K562 (cell line): ENCODE results near the gene METTL25B. TPM values are rescaled to one million over a fixed set of nuclear protein-coding genes. Genes with fewer than 3 reads are reported as not detected.

Experiments used
- AFF1 ChIP-seq, 2 experiments: fragments of 450-650 bp; IDR thresholded peaks; 2 replicates each; pipeline ENCODE4 v1.6.1; 2018; ENCODE audit warnings: mild to moderate bottlenecking in 2 of 2, low read depth in 1 of 2; ENCODE audit not compliant: partially characterized antibody in 2 of 2
- ARID1B ChIP-seq: fragments of 450-650 bp; IDR thresholded peaks from 2 replicates; pipeline ENCODE4 v1.6.1; 2016; ENCODE audit warnings: antibody characterized with exemption, mild to moderate bottlenecking, inconsistent platforms
- ATF1 ChIP-seq, 2 experiments: fragments of 450-650 bp in 1 of 2; IDR thresholded peaks; 2 replicates each; pipeline ENCODE4 v1.6.1; 2016; ENCODE audit warnings: missing compliant biosample characterization in 1 of 2, missing genetic modification characterization in 1 of 2
- DLX4 ChIP-seq: fragments of 250-450 bp; sonication (Bioruptor Pico); IDR thresholded peaks from 2 replicates; pipeline ENCODE4 v1.6.1; 2021; ENCODE audit warnings: mild to moderate bottlenecking
- ETS2 ChIP-seq: IDR thresholded peaks from 2 replicates; pipeline ENCODE4 v1.6.1; 2016; ENCODE audit warnings: borderline replicate concordance, missing genetic modification characterization, mild to moderate bottlenecking, moderate library complexity, missing compliant biosample characterization; ENCODE audit not compliant: poor library complexity, severe bottlenecking
- HDAC6 ChIP-seq: IDR thresholded peaks from 2 replicates; pipeline ENCODE4 v1.6.1; 2012; ENCODE audit warnings: low read depth, mild to moderate bottlenecking, control low read depth, inconsistent platforms, low read length, moderate library complexity
- IRF2 ChIP-seq: sonication (generic); formaldehyde crosslinking; IDR thresholded peaks from 2 replicates; pipeline ENCODE4 v1.8.1; 2022; ENCODE audit warnings: mild to moderate bottlenecking, missing genetic modification reagents
- NEUROD1 ChIP-seq: fragments of 150-350 bp; IDR thresholded peaks from 2 replicates; pipeline ENCODE4 v1.6.1; 2014; ENCODE audit warnings: borderline replicate concordance, low read length, low read depth; ENCODE audit not compliant: partially characterized antibody
- NONO ChIP-seq, 2 experiments: fragments of 200-400 bp in 1 of 2; fragments of 450-650 bp in 1 of 2; formaldehyde crosslinking in 1 of 2; IDR thresholded peaks; 2 replicates each; pipeline ENCODE4 v1.6.1; 2017; ENCODE audit warnings: low read depth in 2 of 2, mild to moderate bottlenecking in 2 of 2, moderate library complexity in 2 of 2, low read length in 1 of 2
- OTX1 ChIP-seq: fragments of 450-650 bp; formaldehyde crosslinking; IDR thresholded peaks from 2 replicates; pipeline ENCODE4 v1.4.0; 2022; ENCODE audit warnings: mild to moderate bottlenecking
- PRDM10 ChIP-seq: fragments of 450-650 bp; IDR thresholded peaks from 2 replicates; pipeline ENCODE4 v1.6.1; 2018; ENCODE audit not compliant: partially characterized antibody
- SMARCE1 ChIP-seq: fragments of 450-650 bp; IDR thresholded peaks from 2 replicates; pipeline ENCODE4 v1.7.1; 2016; ENCODE audit warnings: mild to moderate bottlenecking
- SOX6 ChIP-seq: fragments of 450-650 bp; IDR thresholded peaks from 2 replicates; pipeline ENCODE4 v1.6.1; 2014; ENCODE audit warnings: mild to moderate bottlenecking
- TAF1 ChIP-seq: IDR thresholded peaks from 2 replicates; pipeline ENCODE4 v1.6.1; 2011; ENCODE audit warnings: mild to moderate bottlenecking, low read length, moderate library complexity; ENCODE audit not compliant: insufficient read depth, control insufficient read depth, severe bottlenecking; ENCODE audit errors: extremely low read depth
- ZNF217 ChIP-seq: sonication (generic); formaldehyde crosslinking; IDR thresholded peaks from 2 replicates; pipeline ENCODE4 v1.8.0; 2022; ENCODE audit warnings: mild to moderate bottlenecking, missing genetic modification reagents
- ZNF311 ChIP-seq: fragments of 250-450 bp; sonication (Bioruptor Pico); IDR thresholded peaks from 2 replicates; pipeline ENCODE4 v1.4.0; 2020; ENCODE audit warnings: mild to moderate bottlenecking, moderate library complexity
- ZNF347 ChIP-seq: fragments of 450-650 bp; formaldehyde crosslinking; IDR thresholded peaks from 2 replicates; pipeline ENCODE4 v1.4.0; 2020; ENCODE audit warnings: low read depth, mild to moderate bottlenecking, moderate library complexity
- polyA plus RNA-seq, 8 experiments: library from polyadenylated mRNA; depleted of rRNA in 4 of 8; stranded (reverse) in 5 of 8; unstranded in 3 of 8; fragments of >200 nt; fragmentation: Nextera tagmentation in 2 of 8; fragmentation: Illumina TruSeq in 1 of 8; extraction: Ambion mirVana in 2 of 8; extraction: Trizol in 1 of 8; gene quantifications; 2 replicates each; pipeline versions ENCODE4 v1.2.1 to v1.2.3, GENCODE V29; 2011 to 2014; ENCODE audit warnings: inconsistent platforms in 1 of 8, missing spikeins in 1 of 8
- total RNA-seq, 7 experiments: library from RNA; depleted of rRNA in 6 of 7; stranded (reverse); fragments of >200 nt in 6 of 7; fragmentation: Illumina TruSeq in 2 of 7; extraction: Trizol in 2 of 7; gene quantifications; 2 replicates each; pipeline versions ENCODE4 v1.2.1 to v1.2.3, GENCODE V29; 2011 to 2021; ENCODE audit warnings: low replicate concordance in 1 of 7

METTL25B gene
- total and polyA plus RNA-seq, 9 of the 15 experiments (the other 6 are each of a cell fraction or from before 2014, with no cell fraction given) = 7.7 to 48.3 (median 33.1) TPM

- TF ChIP-seq SOX6 (peak; percentile 41; the same call in 1 of the 2 replicates), TAF1 (peak; percentile 39), PRDM10 (peak; percentile 29), NEUROD1 (peak; percentile 65), HDAC6 (no peak), NONO (IDR thresholded peaks at IDR 0.05; ENCODE audit: low read depth in 2 of 2, low read length in 1 of 2) (0 out of 4 replicates have a peak, but pooled peaks of 1 of the 2 experiments have one; percentile 13), ATF1 (CRISPR knock-in tag; IDR thresholded peaks at IDR 0.05) (no peak), ATF1 (tag; IDR thresholded peaks at IDR 0.05) (peak; percentile 43; the same call in 1 of the 2 replicates), SMARCE1 (peak; percentile 43; the same call in 1 of the 2 replicates), ETS2 (tag) (no peak), DLX4 (CRISPR knock-in tag) (no peak), ZNF217 (no peak), AFF1 (IDR thresholded peaks at IDR 0.05; ENCODE audit: low read depth in 1 of 2, partially characterized antibody in 2 of 2) (peak; percentile 23 to 54), IRF2 (CRISPR knock-in tag) (no peak), ZNF311 (CRISPR knock-in tag) (no peak), ZNF347 (no peak), OTX1 (CRISPR knock-in tag) (peak; percentile 11; the same call in 1 of the 2 replicates), ARID1B (peak; percentile 45)
These were observed 2.5 kb upstream of the METTL25B start (continued) for GRCh38 chr1:156725683-156726280.
